ENCODE data around the gene RPS3. TPM values are rescaled to one million over a fixed set of nuclear protein-coding genes. Genes with fewer than 3 reads are reported as not detected.

Gene RPS3
- total and polyA plus RNA-seq, 9 of the 15 experiments (the other 6 are each of a cell fraction or from before 2014, with no cell fraction given), result 2,700 to 5,771 (median 3,679) TPM

- TF ChIP-seq LEF1 (IDR thresholded peaks at IDR 0.05), result no peak
- TF ChIP-seq MNT (conservative IDR thresholded peaks at IDR 0.05), result peak; percentile 46 to 65; a peak in 3 of 4 replicates
- TF ChIP-seq TEAD1 (CRISPR knock-in tag; IDR thresholded peaks at IDR 0.05), result no peak
- TF ChIP-seq ZNF592 (IDR thresholded peaks at IDR 0.05), result peak; percentile 72
- TF ChIP-seq FOSL1 (tag; conservative IDR thresholded peaks at IDR 0.05), result no peak
- no peak for TF ChIP-seq SRSF7 (optimal IDR thresholded peaks at IDR 0.05; ENCODE audit: low read depth, low read length)
- TF ChIP-seq TEAD4 (IDR thresholded peaks at IDR 0.05; ENCODE audit: low read length), result no peak
- 0 out of 2 replicates have a peak, but pooled peaks have one; percentile 11 for TF ChIP-seq TEAD4 (CRISPR knock-in tag; IDR thresholded peaks at IDR 0.05; ENCODE audit: borderline replicate concordance)
- no peak for TF ChIP-seq CHD7 (IDR thresholded peaks at IDR 0.05; ENCODE audit: low read depth, low read length)
These were observed 48.4 kb upstream of the RPS3 start (continued) for GRCh38 chr11:75350743-75351540.

Data from K562 (cell line).